Coronary artery (tissue), 2 donors: ENCODE data around the gene PSMB8.

Experiments
- DNase-seq: peaks from one replicate; pipeline ENCODE4 v3.0.0-alpha.2; 2017; ENCODE audit warnings: low spot score
- H3K27ac ChIP-seq, 2 donors: fragments of 200-600 bp; sonication (generic); one replicate each; pipeline ENCODE4 v1.5.1; 2016 to 2019
- H3K4me3 ChIP-seq: fragments of 200-600 bp; sonication (generic); 2 replicates; pipeline ENCODE4 v1.5.1; 2016; ENCODE audit warnings: mild to moderate bottlenecking, moderate library complexity
- TF ChIP-seq, protein P1 (sequence below): fragments of 200-600 bp; sonication (generic); IDR thresholded peaks from one replicate; pipeline ENCODE4 v1.5.1; 2019; ENCODE audit warnings: antibody characterized with exemption

PSMB8 gene

DNA sequence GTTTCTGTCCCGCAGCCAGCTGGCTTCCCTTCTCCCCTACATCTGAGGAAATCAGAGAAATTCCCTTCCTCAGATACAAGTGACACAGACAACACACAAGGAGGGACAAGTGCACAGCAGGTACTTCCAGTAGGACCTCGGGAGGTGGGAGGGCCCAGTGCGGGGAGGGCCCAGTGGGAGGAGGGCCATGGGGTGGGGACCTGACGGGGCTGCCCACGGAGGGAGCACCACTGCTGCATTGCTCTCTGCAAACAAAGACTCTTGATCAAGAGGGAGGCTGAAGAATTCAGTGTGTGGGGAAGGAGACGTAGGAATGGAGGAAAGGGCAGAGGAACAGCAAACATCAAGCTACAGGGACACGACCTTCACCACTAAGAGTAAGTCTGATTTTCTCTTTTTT, 14.4 kb downstream of the PSMB8 start:
- no peak overlapping the region for H3K27ac ChIP-seq
- TF ChIP-seq, protein P1, sequence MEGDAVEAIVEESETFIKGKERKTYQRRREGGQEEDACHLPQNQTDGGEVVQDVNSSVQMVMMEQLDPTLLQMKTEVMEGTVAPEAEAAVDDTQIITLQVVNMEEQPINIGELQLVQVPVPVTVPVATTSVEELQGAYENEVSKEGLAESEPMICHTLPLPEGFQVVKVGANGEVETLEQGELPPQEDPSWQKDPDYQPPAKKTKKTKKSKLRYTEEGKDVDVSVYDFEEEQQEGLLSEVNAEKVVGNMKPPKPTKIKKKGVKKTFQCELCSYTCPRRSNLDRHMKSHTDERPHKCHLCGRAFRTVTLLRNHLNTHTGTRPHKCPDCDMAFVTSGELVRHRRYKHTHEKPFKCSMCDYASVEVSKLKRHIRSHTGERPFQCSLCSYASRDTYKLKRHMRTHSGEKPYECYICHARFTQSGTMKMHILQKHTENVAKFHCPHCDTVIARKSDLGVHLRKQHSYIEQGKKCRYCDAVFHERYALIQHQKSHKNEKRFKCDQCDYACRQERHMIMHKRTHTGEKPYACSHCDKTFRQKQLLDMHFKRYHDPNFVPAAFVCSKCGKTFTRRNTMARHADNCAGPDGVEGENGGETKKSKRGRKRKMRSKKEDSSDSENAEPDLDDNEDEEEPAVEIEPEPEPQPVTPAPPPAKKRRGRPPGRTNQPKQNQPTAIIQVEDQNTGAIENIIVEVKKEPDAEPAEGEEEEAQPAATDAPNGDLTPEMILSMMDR, result no peak
- no peak for DNase-seq
- no peak overlapping the region for H3K4me3 ChIP-seq

GRCh38 chr6:32827025-32827424, 16.8 kb downstream of the PSMB8 start:
- TF ChIP-seq, protein P1, result no peak
- H3K4me3 ChIP-seq, result no peak overlapping the region
- H3K27ac ChIP-seq, result no peak overlapping the region
- no peak for DNase-seq

DNA sequence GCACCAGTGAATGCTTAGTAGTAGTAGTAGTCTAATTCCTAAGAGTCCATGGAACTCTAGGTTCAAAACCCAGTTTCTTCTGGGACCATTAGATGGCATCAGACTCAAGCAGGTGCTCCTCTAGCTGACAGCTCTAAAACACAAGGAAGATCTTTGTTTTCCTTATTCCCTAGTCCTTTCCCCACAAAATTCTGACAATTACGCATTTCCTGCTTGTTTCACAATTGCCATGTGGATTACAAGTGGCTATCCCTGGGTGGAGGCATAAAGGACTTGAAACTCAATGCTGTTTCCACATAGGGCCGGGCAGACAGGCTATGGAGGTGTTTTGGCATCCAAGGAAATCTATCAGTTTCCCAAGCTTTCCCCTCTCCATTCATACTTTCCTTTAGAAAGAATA, 17.9 kb downstream of the PSMB8 start:
- no peak for DNase-seq

GRCh38 chr6:32819729-32820128, 24.1 kb downstream of the PSMB8 start:
- H3K4me3 ChIP-seq, result no peak overlapping the region
- no peak overlapping the region for H3K27ac ChIP-seq
- TF ChIP-seq, protein P1, result no peak
- DNase-seq, result no peak

More for the DNA sequence above, 17.9 kb downstream of the PSMB8 start:
- Histone ChIP-seq H3K27ac (no peak overlapping the region), H3K4me3 (no peak overlapping the region)
- TF ChIP-seq, protein P1, result no peak

DNA sequence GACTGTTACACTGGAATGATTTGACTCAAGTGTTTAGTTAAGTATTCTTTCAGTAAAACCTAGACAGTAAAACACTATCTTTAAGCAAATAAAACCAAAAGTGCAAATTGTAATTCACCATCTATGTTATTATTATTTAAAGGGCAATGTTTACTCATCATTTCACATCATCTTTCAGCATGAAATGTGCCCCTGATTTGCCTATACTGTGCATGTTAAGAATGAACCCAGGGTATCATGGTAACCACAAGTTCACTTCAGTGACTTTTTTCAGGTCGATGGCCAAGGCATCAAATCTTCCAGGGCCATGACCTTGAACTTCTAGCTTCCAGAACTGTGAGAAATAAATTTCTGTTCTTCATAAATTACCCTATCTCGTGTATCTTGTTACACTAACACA, 25.0 kb downstream of the PSMB8 start:
- TF ChIP-seq, protein P1, result no peak
- Histone ChIP-seq H3K4me3 (no peak overlapping the region), H3K27ac (no peak overlapping the region)
- no peak for DNase-seq

DNA sequence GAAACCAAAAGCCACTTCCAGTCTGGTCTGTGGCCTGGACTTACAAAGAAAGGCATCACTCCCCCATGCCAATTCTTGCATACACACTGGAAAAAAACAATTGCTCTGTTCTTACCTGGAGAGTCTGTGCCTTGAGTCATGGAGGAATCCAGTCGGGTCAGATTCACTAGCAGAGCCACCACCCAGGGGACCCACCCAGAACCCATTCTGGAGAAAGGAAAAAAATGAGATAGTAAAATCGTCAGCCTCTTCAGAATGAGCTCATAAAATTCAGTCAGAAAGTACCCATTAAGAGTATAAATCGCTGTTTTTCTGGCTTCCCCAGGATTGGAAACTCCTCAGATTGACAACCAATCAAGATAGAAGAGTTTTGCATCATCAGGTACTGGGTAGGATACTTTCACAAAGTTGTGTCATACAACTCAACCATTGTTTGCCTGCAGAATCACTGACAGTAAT, 27.1 kb downstream of the PSMB8 start, which contains the start of gene HLA-DOB:
Gene HLA-DOB (minus strand): TSS at position 257 of the 459 bp plus-strand sequence. CDS start 51 bp downstream, at position 206.
- TF ChIP-seq, protein P1, result no peak
- no peak for DNase-seq
- no peak within 1 kb of the TSS for H3K27ac ChIP-seq
- no peak within 1 kb of the TSS for H3K4me3 ChIP-seq

DNA sequence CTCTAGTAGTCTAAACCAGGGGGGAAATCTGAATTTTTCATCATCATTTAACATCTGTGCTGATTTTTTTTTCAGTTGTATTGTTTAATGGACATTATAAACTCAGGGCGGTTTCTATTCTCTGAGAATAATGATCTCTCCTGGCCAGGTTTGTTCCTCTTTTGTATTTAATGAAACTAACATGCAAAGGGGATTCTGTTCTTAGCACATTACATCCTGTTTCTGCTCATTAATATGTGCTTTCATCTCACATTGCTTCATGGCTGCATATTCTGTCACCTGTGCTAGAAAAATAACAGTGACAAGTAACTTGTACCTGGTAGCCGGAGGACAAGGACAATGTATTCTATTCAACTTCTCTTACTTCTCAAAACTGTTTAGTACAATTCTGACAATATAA, 27.9 kb downstream of the PSMB8 start:
- Histone ChIP-seq H3K4me3 (no peak overlapping the region), H3K27ac (no peak overlapping the region)
- TF ChIP-seq, protein P1, result no peak
- no peak for DNase-seq
